ENCODE data around the gene GSN.

GSN gene

DNA sequence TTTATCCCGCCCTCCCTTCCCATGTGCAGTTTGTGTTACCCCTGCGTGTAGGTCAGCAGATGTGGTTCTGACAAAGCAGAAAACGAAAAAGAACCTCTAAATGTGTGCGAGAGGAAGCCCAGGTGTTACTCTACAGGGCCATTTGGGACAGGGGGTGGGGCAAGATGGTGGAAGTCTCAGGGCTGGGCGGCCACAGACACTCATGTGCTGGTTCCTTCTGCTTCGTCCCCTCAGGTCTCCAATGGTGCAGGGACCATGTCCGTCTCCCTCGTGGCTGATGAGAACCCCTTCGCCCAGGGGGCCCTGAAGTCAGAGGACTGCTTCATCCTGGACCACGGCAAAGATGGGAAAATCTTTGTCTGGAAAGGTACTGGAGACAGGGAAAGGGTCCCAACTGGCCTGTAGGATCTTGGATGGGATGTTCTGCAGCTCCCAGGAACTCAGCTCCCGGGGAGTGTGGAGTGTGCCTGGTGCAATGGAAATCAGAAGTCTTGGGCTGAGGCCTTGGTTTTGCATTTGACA, 49.0 kb downstream of the GSN start:
- CTCF ChIA-PET, result interaction anchor here (1.1 to 11.3 kb wide), 8 partner anchors 14 to 118 kb away, joined by 3 to 597 read pairs (median 96); no protein-coding TSS in a partner anchor
- H3K4me3 ChIP-seq (ENCODE audit: low read depth, low read length), result no peak overlapping the region
- TF ChIP-seq, protein P1, sequence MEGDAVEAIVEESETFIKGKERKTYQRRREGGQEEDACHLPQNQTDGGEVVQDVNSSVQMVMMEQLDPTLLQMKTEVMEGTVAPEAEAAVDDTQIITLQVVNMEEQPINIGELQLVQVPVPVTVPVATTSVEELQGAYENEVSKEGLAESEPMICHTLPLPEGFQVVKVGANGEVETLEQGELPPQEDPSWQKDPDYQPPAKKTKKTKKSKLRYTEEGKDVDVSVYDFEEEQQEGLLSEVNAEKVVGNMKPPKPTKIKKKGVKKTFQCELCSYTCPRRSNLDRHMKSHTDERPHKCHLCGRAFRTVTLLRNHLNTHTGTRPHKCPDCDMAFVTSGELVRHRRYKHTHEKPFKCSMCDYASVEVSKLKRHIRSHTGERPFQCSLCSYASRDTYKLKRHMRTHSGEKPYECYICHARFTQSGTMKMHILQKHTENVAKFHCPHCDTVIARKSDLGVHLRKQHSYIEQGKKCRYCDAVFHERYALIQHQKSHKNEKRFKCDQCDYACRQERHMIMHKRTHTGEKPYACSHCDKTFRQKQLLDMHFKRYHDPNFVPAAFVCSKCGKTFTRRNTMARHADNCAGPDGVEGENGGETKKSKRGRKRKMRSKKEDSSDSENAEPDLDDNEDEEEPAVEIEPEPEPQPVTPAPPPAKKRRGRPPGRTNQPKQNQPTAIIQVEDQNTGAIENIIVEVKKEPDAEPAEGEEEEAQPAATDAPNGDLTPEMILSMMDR (IDR thresholded peaks at IDR 0.05; ENCODE audit: insufficient read depth, low read length, missing control alignments), result no peak
- POLR2A ChIA-PET, result no interaction called here
- DNase-seq (ENCODE audit: low read depth, low spot score), result no peak

DNA sequence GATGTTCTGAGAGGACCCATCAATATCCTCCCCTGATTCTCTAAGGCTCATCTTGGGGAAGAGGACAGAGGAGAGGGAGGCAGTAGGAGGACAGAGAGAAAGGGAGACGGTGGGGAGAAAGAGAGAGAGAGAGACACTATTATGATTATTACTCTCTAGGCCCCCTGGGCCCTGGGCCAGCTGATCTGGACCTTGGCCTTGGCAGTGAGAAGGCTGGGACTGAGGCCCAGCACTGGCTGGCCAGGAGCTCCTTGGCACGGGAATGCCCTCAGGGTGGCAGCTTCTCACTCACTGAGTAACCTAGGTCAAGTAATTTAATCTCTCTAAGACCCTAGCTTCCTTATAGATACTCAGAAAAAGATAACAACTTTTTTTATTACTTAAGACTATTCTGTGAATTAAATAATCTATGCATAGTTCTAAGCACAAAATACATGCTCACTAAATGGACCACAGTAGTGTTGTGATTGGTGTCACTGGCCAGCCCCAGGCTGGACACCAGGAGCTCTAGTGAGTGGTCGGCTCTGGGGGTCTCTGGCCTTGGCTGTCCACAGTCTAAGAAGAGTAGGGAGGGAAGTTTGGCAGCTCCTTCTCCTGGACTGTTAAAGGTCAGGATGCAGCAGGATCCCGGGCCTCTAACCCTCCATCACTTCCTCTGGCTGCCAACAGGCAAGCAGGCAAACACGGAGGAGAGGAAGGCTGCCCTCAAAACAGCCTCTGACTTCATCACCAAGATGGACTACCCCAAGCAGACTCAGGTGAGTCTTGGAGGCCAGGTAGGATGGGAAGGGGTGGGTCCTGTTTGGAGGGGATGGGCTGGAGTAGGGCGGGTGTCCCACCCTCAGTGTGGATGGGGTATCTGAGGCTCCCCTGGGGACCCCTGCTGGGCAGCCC, 50.0 kb downstream of the GSN start:
- ChIA-PET POLR2A (no interaction called here), CTCF (interaction anchor here (0.7 to 11.3 kb wide), 17 partner anchors 14 to 122 kb away, joined by 3 to 597 read pairs (median 23); partner anchors contain the start of gene GSN)
- no peak for DNase-seq (ENCODE audit: low read depth, low spot score)
- no peak overlapping the region for H3K4me3 ChIP-seq (ENCODE audit: low read depth, low read length)
- TF ChIP-seq, protein P1 (IDR thresholded peaks at IDR 0.05; ENCODE audit: insufficient read depth, low read length, missing control alignments), result no peak

GRCh38 chr9:121318631-121319382, 50.8 kb downstream of the GSN start:
- TF ChIP-seq, protein P1 (IDR thresholded peaks at IDR 0.05; ENCODE audit: insufficient read depth, low read length, missing control alignments), result no peak
- no peak for DNase-seq (ENCODE audit: low read depth, low spot score)
- H3K4me3 ChIP-seq (ENCODE audit: low read depth, low read length), result no peak overlapping the region
- CTCF ChIA-PET, result interaction anchor here (1.0 to 11.3 kb wide), 38 partner anchors 10 to 148 kb away, joined by 3 to 597 read pairs (median 13); partner anchors contain the start of gene GSN
- POLR2A ChIA-PET, result interaction anchor here (0.7 kb wide), 1 partner anchor 34 kb away, joined by 3 read pairs; no protein-coding TSS in a partner anchor

DNA sequence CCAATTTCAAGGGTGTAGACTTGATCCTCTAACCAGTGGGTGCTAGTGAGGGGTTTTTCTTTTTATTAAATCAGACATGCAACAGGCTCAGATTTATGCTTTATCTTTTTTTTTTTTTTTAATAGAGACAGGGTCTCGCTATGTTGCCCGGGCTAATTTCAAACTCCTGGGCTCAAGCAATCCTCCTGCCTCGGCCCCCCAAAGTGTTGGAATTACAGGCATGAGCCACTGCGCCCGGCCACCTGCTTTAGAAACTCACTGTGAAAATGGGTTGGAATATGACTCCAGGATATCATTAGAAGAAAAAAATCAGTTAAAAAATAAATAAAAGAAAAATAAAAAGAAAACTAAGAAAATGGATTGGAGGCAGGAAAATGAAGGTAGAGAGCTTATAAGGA, 51.4 kb downstream of the GSN start:
- H3K4me3 ChIP-seq (ENCODE audit: low read depth, low read length), result no peak overlapping the region
- TF ChIP-seq, protein P1 (IDR thresholded peaks at IDR 0.05; ENCODE audit: insufficient read depth, low read length, missing control alignments), result no peak
- DNase-seq (ENCODE audit: low read depth, low spot score), result no peak
- POLR2A ChIA-PET, result interaction anchor here (0.6 to 1.5 kb wide), 3 partner anchors 34 to 79 kb away, joined by 3 to 4 read pairs (median 3); no protein-coding TSS in a partner anchor
- CTCF ChIA-PET, result interaction anchor here (0.6 to 11.3 kb wide), 56 partner anchors 10 to 343 kb away, joined by 3 to 597 read pairs (median 8); partner anchors contain the start of genes GSN and RAB14

- CTCF ChIA-PET, result interaction anchor here (0.8 to 11.3 kb wide), 30 partner anchors 8 to 137 kb away, joined by 3 to 597 read pairs (median 16); partner anchors contain the start of gene GSN
- no peak overlapping the region for H3K4me3 ChIP-seq (ENCODE audit: low read depth, low read length)
- DNase-seq (ENCODE audit: low read depth, low spot score), result no peak
- POLR2A ChIA-PET, result interaction anchor here (1.5 kb wide), 1 partner anchor 77 kb away, joined by 4 read pairs; no protein-coding TSS in a partner anchor
- TF ChIP-seq, protein P1 (IDR thresholded peaks at IDR 0.05; ENCODE audit: insufficient read depth, low read length, missing control alignments), result no peak
Observed at GRCh38 chr9:121321016-121321503, 53.1 kb downstream of the GSN start.
